ENCODE data around the gene ZC3H6. TPM values are rescaled to one million over a fixed set of nuclear protein-coding genes. Genes with fewer than 3 reads are reported as not detected.
"Not testable (repeated sequence)": the region's sequence is repeated elsewhere in the genome, so short reads cannot be mapped to it uniquely, and the experiment has no call there.

The ZC3H6 gene
- polyA plus RNA-seq, 1 donor: 4.5 TPM

- DNase-seq (ENCODE audit: low read depth): no peak
These were observed 2.3 kb downstream of the ZC3H6 start for GRCh38 chr2:112277596-112278220.

- DNase-seq (ENCODE audit: low read depth): not testable (repeated sequence)
These were observed 6.7 kb downstream of the ZC3H6 start for GRCh38 chr2:112282066-112282465.

GRCh38 chr2:112283535-112283934, 8.1 kb downstream of the ZC3H6 start:
- not testable (repeated sequence) for DNase-seq (ENCODE audit: low read depth)

- no peak for DNase-seq (ENCODE audit: low read depth)
These were observed 14.7 kb downstream of the ZC3H6 start for GRCh38 chr2:112290088-112290487.

GRCh38 chr2:112290648-112291047, 15.3 kb downstream of the ZC3H6 start:
- no peak for DNase-seq (ENCODE audit: low read depth)

- no peak for DNase-seq (ENCODE audit: low read depth)
These were observed 18.4 kb downstream of the ZC3H6 start for GRCh38 chr2:112293636-112294401.

GRCh38 chr2:112295407-112296078, 20.1 kb downstream of the ZC3H6 start:
- DNase-seq (ENCODE audit: low read depth): no peak

- no peak for DNase-seq (ENCODE audit: low read depth)
These were observed 21.0 kb downstream of the ZC3H6 start for GRCh38 chr2:112296407-112296806.

GRCh38 chr2:112301171-112301584, 25.8 kb downstream of the ZC3H6 start:
- DNase-seq (ENCODE audit: low read depth): no peak

- DNase-seq (ENCODE audit: low read depth): no peak
These were observed 26.6 kb downstream of the ZC3H6 start for GRCh38 chr2:112301973-112302372.

GRCh38 chr2:112304298-112304941, 29.0 kb downstream of the ZC3H6 start:
- DNase-seq (ENCODE audit: low read depth): no peak

GRCh38 chr2:112305132-112305531, 29.7 kb downstream of the ZC3H6 start:
- DNase-seq (ENCODE audit: low read depth): no peak

- no peak for DNase-seq (ENCODE audit: low read depth)
These were observed 35.5 kb downstream of the ZC3H6 start for GRCh38 chr2:112310906-112311305.

- DNase-seq (ENCODE audit: low read depth): no peak
These were observed 36.5 kb downstream of the ZC3H6 start for GRCh38 chr2:112311932-112312331.

- DNase-seq (ENCODE audit: low read depth): no peak
These were observed 37.4 kb downstream of the ZC3H6 start for GRCh38 chr2:112312821-112313220.

GRCh38 chr2:112314856-112315255, 39.5 kb downstream of the ZC3H6 start:
- no peak for DNase-seq (ENCODE audit: low read depth)

- DNase-seq (ENCODE audit: low read depth): no peak
These were observed 42.1 kb downstream of the ZC3H6 start for GRCh38 chr2:112317303-112318158.

- DNase-seq (ENCODE audit: low read depth): no peak
These were observed 43.1 kb downstream of the ZC3H6 start for GRCh38 chr2:112318515-112318914.

- no peak for DNase-seq (ENCODE audit: low read depth)
These were observed 46.3 kb downstream of the ZC3H6 start for GRCh38 chr2:112321375-112322320.

- DNase-seq (ENCODE audit: low read depth): no peak
These were observed 47.5 kb downstream of the ZC3H6 start for GRCh38 chr2:112322919-112323318.

Data from forelimb muscle (tissue), 1 donor.